ENCODE results near the gene PLA2G4A.
A peak's percentile ranks its signal among the peaks of the same experiment; 100 is the strongest.

Gene PLA2G4A

DNA sequence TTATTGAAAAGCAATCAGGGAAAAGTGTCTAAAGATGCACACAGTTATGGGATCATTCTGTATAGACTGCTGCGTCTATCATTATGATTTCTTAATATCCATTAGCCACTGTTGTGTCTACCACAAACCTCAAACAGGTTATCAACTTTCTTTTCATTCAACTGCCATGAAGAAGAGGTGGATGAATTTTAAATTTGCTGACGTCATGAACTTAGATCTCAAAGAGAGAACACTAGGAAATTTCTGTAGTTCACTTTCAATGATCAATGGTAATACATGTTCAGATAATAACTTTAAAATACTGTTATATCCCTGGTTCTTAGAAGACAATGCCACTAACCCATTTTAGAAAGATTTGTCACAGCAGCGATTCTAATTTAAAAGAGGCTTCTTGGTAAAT lies 6.7 kb downstream of the PLA2G4A start:
- no peaks in the 10 kb centered on the region for H3K36me3 ChIP-seq (ENCODE audit: control insufficient read depth in 1 of 2, insufficient read depth in 2 of 2, low read length in 2 of 2)
- no peaks in the 10 kb centered on the region for H3K27me3 ChIP-seq (ENCODE audit: low read depth, low read length)
- no peak overlapping the region for H3K27ac ChIP-seq (ENCODE audit: low read length)
- no peak overlapping the region for H3K4me3 ChIP-seq (ENCODE audit: low read depth in 1 of 2, low read length in 2 of 2)
- H3K9me3 ChIP-seq (ENCODE audit: control insufficient read depth in 1 of 2, low read length in 2 of 2) = no peaks in the 10 kb centered on the region
- peaks cover 4 to 6% of the 10 kb centered on the region in 2 donors for H3K4me1 ChIP-seq (ENCODE audit: control insufficient read depth in 1 of 2, insufficient read depth in 2 of 2, low read length in 2 of 2)

GRCh38 chr1:186837806-186838205 lies 9.1 kb downstream of the PLA2G4A start:
- Histone ChIP-seq H3K36me3 (ENCODE audit: control insufficient read depth in 1 of 2, insufficient read depth in 2 of 2, low read length in 2 of 2) (no peaks in the 10 kb centered on the region), H3K27me3 (ENCODE audit: low read depth, low read length) (no peaks in the 10 kb centered on the region), H3K4me1 (ENCODE audit: control insufficient read depth in 1 of 2, insufficient read depth in 2 of 2, low read length in 2 of 2) (peaks cover 9 to 13% of the 10 kb centered on the region in 2 donors), H3K9me3 (ENCODE audit: control insufficient read depth in 1 of 2, low read length in 2 of 2) (no peaks in the 10 kb centered on the region), H3K4me3 (ENCODE audit: low read depth in 1 of 2, low read length in 2 of 2) (no peak overlapping the region), H3K27ac (ENCODE audit: low read length) (no peak overlapping the region)

- H3K27me3 ChIP-seq (ENCODE audit: low read depth, low read length) = no peaks in the 10 kb centered on the region
- no peaks in the 10 kb centered on the region for H3K9me3 ChIP-seq (ENCODE audit: control insufficient read depth in 1 of 2, low read length in 2 of 2)
- H3K36me3 ChIP-seq (ENCODE audit: control insufficient read depth in 1 of 2, insufficient read depth in 2 of 2, low read length in 2 of 2) = no peaks in the 10 kb centered on the region
- H3K4me3 ChIP-seq (ENCODE audit: low read depth in 1 of 2, low read length in 2 of 2) = no peak overlapping the region
- peaks cover 9 to 14% of the 10 kb centered on the region in 2 donors for H3K4me1 ChIP-seq (ENCODE audit: control insufficient read depth in 1 of 2, insufficient read depth in 2 of 2, low read length in 2 of 2)
- H3K27ac ChIP-seq (ENCODE audit: low read length) = peak overlapping the region; percentile 4
Observed at GRCh38 chr1:186838380-186839040, 9.8 kb downstream of the PLA2G4A start.

GRCh38 chr1:186839041-186839400 lies 10.3 kb downstream of the PLA2G4A start:
- no peak overlapping the region for H3K27ac ChIP-seq (ENCODE audit: low read length)

GRCh38 chr1:186841599-186841998 lies 12.8 kb downstream of the PLA2G4A start:
- Histone ChIP-seq H3K27ac (ENCODE audit: low read length) (no peak overlapping the region), H3K4me3 (ENCODE audit: low read depth in 1 of 2, low read length in 2 of 2) (no peak overlapping the region), H3K27me3 (ENCODE audit: low read depth, low read length) (no peaks in the 10 kb centered on the region), H3K9me3 (ENCODE audit: control insufficient read depth in 1 of 2, low read length in 2 of 2) (no peaks in the 10 kb centered on the region), H3K4me1 (ENCODE audit: control insufficient read depth in 1 of 2, insufficient read depth in 2 of 2, low read length in 2 of 2) (peaks cover 12 to 24% of the 10 kb centered on the region in 2 donors), H3K36me3 (ENCODE audit: control insufficient read depth in 1 of 2, insufficient read depth in 2 of 2, low read length in 2 of 2) (no peaks in the 10 kb centered on the region)

More at GRCh38 chr1:186839041-186839400, 10.3 kb downstream of the PLA2G4A start:
- no peaks in the 10 kb centered on the region for H3K27me3 ChIP-seq (ENCODE audit: low read depth, low read length)
- H3K36me3 ChIP-seq (ENCODE audit: control insufficient read depth in 1 of 2, insufficient read depth in 2 of 2, low read length in 2 of 2) = no peaks in the 10 kb centered on the region
- no peak overlapping the region for H3K4me3 ChIP-seq (ENCODE audit: low read depth in 1 of 2, low read length in 2 of 2)
- H3K4me1 ChIP-seq (ENCODE audit: control insufficient read depth in 1 of 2, insufficient read depth in 2 of 2, low read length in 2 of 2) = peaks cover 9 to 14% of the 10 kb centered on the region in 2 donors
- H3K9me3 ChIP-seq (ENCODE audit: control insufficient read depth in 1 of 2, low read length in 2 of 2) = no peaks in the 10 kb centered on the region

DNA sequence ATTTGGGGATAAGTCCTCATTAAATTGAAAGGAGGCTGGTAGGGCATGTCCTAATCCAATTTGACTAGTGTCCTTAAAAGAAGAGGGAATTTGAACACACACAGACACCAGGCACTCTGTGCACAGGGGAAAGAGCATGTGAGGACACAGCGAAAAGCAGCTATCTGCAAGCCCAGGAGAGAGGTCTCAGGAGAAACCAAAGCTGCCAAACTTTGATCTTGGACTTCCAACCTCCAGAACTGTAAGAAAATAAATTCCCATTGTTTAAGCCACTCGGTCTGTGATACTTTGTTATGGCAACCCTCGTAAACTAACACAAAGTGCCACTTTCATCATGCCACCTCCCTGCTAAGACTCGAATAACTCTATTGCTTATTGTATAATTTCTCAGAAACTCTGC lies 13.8 kb downstream of the PLA2G4A start:
- Histone ChIP-seq H3K27ac (ENCODE audit: low read length) (no peak overlapping the region), H3K9me3 (ENCODE audit: control insufficient read depth in 1 of 2, low read length in 2 of 2) (no peaks in the 10 kb centered on the region), H3K4me3 (ENCODE audit: low read depth in 1 of 2, low read length in 2 of 2) (no peak overlapping the region), H3K4me1 (ENCODE audit: control insufficient read depth in 1 of 2, insufficient read depth in 2 of 2, low read length in 2 of 2) (peaks cover 12 to 25% of the 10 kb centered on the region in 2 donors), H3K27me3 (ENCODE audit: low read depth, low read length) (no peaks in the 10 kb centered on the region), H3K36me3 (ENCODE audit: control insufficient read depth in 1 of 2, insufficient read depth in 2 of 2, low read length in 2 of 2) (no peaks in the 10 kb centered on the region)

DNA sequence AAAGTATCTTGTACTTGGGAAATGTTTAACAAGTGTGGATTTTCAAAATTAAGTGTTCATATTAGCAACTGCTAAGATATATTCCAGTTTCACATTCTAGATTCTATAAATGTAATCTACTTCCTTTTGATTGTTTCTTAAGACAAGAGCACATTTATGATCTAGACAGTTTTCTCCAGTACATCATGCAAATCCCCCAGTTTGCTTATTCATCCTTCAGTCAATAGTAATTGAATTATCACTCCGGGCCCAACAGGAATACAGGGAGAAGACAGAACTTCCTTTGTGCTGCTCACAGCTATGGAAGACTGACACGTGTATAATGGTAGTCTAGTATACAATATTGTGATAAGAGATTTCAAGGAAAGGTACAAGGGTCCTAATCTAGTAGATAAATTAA lies 14.5 kb downstream of the PLA2G4A start:
- Histone ChIP-seq H3K36me3 (ENCODE audit: control insufficient read depth in 1 of 2, insufficient read depth in 2 of 2, low read length in 2 of 2) (no peaks in the 10 kb centered on the region), H3K4me3 (ENCODE audit: low read depth in 1 of 2, low read length in 2 of 2) (no peak overlapping the region), H3K27me3 (ENCODE audit: low read depth, low read length) (no peaks in the 10 kb centered on the region)

DNA sequence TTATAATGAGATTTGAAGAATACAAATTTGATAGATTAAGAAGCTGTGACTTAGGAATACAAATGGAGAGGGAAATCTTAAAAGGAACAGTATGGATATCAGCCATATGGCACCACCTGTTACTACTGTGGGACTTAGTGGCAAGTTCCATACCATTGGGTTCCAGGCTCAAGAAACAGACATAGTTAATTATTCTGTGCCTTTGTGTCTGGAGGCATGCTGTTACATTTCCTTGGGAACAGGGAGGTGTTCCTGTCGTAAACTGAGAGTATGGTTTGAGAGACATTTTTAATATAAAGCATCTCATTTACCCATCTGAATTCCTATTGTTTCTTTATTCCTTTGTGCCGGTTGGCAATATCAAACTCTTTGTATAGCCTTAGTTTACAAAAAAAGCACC lies 15.2 kb downstream of the PLA2G4A start:
- Histone ChIP-seq H3K9me3 (ENCODE audit: control insufficient read depth in 1 of 2, low read length in 2 of 2) (no peaks in the 10 kb centered on the region), H3K27me3 (ENCODE audit: low read depth, low read length) (no peaks in the 10 kb centered on the region), H3K27ac (ENCODE audit: low read length) (no peak overlapping the region), H3K4me3 (ENCODE audit: low read depth in 1 of 2, low read length in 2 of 2) (no peak overlapping the region), H3K4me1 (ENCODE audit: control insufficient read depth in 1 of 2, insufficient read depth in 2 of 2, low read length in 2 of 2) (peaks cover 18 to 24% of the 10 kb centered on the region in 2 donors), H3K36me3 (ENCODE audit: control insufficient read depth in 1 of 2, insufficient read depth in 2 of 2, low read length in 2 of 2) (no peaks in the 10 kb centered on the region)

More for the DNA sequence above, 14.5 kb downstream of the PLA2G4A start:
- H3K4me1 ChIP-seq (ENCODE audit: control insufficient read depth in 1 of 2, insufficient read depth in 2 of 2, low read length in 2 of 2) = peaks cover 11 to 29% of the 10 kb centered on the region in 2 donors
- no peak overlapping the region for H3K27ac ChIP-seq (ENCODE audit: low read length)
- H3K9me3 ChIP-seq (ENCODE audit: control insufficient read depth in 1 of 2, low read length in 2 of 2) = no peaks in the 10 kb centered on the region

- H3K36me3 ChIP-seq (ENCODE audit: control insufficient read depth in 1 of 2, insufficient read depth in 2 of 2, low read length in 2 of 2) = no peaks in the 10 kb centered on the region
- H3K27ac ChIP-seq (ENCODE audit: low read length) = no peak overlapping the region
- no peaks in the 10 kb centered on the region for H3K9me3 ChIP-seq (ENCODE audit: control insufficient read depth in 1 of 2, low read length in 2 of 2)
- H3K27me3 ChIP-seq (ENCODE audit: low read depth, low read length) = no peaks in the 10 kb centered on the region
- H3K4me1 ChIP-seq (ENCODE audit: control insufficient read depth in 1 of 2, insufficient read depth in 2 of 2, low read length in 2 of 2) = peaks cover 17 to 24% of the 10 kb centered on the region in 2 donors
- no peak overlapping the region for H3K4me3 ChIP-seq (ENCODE audit: low read depth in 1 of 2, low read length in 2 of 2)
Observed at GRCh38 chr1:186845576-186846210, 16.9 kb downstream of the PLA2G4A start.

DNA sequence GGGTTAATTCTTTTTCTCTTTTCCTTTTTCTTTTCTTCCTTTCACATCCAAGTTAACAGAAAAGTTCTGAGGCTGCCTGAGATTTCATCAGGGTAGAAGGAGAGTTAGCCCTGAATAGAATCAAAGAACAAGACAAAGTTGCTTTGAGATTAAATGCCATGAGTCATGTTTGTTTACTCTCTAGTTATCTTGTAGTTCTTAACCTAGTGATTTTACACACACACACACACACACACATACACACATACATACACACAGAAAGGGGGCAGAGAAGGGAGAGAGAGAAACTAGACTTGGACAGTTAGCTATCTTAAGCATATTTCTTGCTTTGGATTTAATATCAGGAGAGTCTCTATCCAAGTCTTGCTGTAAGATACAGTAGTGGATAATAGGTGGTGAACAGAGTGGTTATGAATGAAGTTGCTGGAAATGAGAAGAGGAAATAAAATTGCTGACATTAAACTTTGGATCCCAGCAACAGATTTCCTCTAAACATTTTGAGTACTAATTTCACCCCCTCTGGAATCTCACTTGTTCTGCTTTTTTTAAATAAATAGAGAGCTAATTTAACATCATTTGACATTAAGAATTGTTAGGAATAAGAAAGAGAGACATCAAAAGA lies 19.9 kb downstream of the PLA2G4A start:
- Histone ChIP-seq H3K4me3 (ENCODE audit: low read depth in 1 of 2, low read length in 2 of 2) (no peak overlapping the region), H3K9me3 (ENCODE audit: control insufficient read depth in 1 of 2, low read length in 2 of 2) (no peaks in the 10 kb centered on the region), H3K4me1 (ENCODE audit: control insufficient read depth in 1 of 2, insufficient read depth in 2 of 2, low read length in 2 of 2) (peaks cover 14 to 15% of the 10 kb centered on the region in 2 donors), H3K27me3 (ENCODE audit: low read depth, low read length) (no peaks in the 10 kb centered on the region), H3K27ac (ENCODE audit: low read length) (peak overlapping the region; percentile 45), H3K36me3 (ENCODE audit: control insufficient read depth in 1 of 2, insufficient read depth in 2 of 2, low read length in 2 of 2) (no peaks in the 10 kb centered on the region)

GRCh38 chr1:186849271-186849671 lies 20.5 kb downstream of the PLA2G4A start:
- no peaks in the 10 kb centered on the region for H3K9me3 ChIP-seq (ENCODE audit: control insufficient read depth in 1 of 2, low read length in 2 of 2)
- no peaks in the 10 kb centered on the region for H3K27me3 ChIP-seq (ENCODE audit: low read depth, low read length)
- H3K4me1 ChIP-seq (ENCODE audit: control insufficient read depth in 1 of 2, insufficient read depth in 2 of 2, low read length in 2 of 2) = peaks cover 14 to 15% of the 10 kb centered on the region in 2 donors
- H3K36me3 ChIP-seq (ENCODE audit: control insufficient read depth in 1 of 2, insufficient read depth in 2 of 2, low read length in 2 of 2) = no peaks in the 10 kb centered on the region
- no peak overlapping the region for H3K4me3 ChIP-seq (ENCODE audit: low read depth in 1 of 2, low read length in 2 of 2)
- H3K27ac ChIP-seq (ENCODE audit: low read length) = peak overlapping the region; percentile 45

Measured in muscle layer of duodenum (tissue), 2 donors.